DMS53 treated with DMSO at 0.1 percent for 48 hours (cell line): Measurements from ENCODE around the gene TRIO.
"Not testable (repeated sequence)": the region's sequence is repeated elsewhere in the genome, so short reads cannot be mapped to it uniquely, and the experiment has no call there.

Experiments
- DNase-seq: peaks from one replicate; lab custom pipeline; 2025; ENCODE audit not compliant: unreplicated experiment; lab: John Stamatoyannopoulos, UW

The TRIO gene

GRCh38 chr5:14142827-14143545, at the start of gene TRIO:
Gene TRIO, plus strand, starts transcription at chr5:14143342. Its CDS starts 384 bp downstream, at chr5:14143726.
- peak; percentile 72 for DNase-seq

- not testable (repeated sequence) for DNase-seq
Observed at GRCh38 chr5:14097380-14097779, 45.8 kb upstream of the TRIO start.

DNA sequence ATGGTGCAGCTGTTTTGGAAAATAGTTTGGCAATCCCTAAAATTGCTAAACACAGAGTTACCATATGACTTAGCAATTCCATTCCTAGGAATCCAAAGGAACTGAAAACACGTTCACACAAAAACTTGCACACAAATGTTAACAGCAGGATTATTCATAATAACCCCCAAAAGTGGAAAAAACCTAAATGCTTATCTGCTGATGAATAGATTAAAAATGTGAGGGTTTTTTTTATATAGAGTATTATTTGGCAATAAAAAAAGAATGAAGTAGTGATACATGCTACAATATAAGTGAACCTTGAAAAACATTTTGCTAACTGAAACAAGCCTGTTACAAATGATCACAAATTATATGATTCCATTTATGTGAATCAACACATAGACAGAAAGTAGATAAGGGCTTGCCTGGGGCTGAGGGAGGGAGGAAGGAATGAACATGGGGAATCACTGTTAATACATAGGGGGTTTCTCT, 45.1 kb upstream of the TRIO start:
- no peak for DNase-seq

GRCh38 chr5:14100281-14100680, 42.9 kb upstream of the TRIO start:
- no peak for DNase-seq

GRCh38 chr5:14101922-14102321, 41.2 kb upstream of the TRIO start:
- no peak for DNase-seq

DNA sequence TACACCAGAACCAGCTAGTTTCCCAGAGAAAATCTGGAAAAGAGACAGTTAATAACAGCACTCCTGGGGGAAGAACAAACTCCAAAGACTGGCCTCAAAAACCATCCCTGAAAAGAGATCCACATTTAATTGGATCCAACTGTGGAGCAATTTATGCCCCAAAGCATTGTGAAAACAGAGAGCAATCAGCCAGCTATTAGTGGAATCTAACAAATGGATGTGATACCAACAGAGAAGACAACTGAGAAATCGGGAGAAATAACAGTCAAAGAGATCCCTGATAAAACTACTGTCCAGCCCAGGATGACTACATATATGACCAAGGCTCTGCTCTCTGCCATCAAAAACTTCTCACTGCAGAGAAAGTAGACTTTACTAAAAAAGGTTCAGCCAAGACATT, 40.5 kb upstream of the TRIO start:
- no peak for DNase-seq

DNA sequence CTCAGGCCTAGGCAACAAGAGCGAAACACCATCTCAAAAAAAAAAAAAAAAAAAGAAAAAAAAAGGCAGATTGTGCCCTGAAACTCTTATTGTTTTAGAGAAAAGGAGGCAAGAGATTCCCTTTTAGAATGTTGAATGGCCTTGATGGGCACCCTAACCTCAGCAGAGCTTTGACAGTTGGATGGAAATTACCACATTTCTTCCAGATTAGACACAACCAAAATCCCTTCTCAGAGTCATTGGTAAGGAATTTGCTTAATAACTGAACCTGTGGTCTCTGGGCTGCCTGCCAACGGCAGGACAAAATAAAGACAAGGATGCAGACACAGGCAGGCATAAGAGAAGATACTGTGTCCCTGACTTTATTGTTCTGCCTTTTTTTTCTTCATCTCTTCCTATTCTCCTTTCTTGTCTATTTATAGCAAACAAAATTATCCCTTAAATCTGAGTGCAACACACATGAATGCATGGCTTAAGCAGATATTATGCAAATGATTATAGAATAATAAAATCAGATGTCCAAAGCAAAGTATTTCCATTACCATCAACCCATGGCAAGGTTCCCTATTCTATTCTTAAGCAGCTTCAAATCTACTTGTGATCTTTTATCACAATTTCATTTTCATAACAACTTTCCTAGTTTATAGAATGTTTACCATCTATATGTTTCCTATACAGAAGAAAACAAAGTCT, 37.3 kb upstream of the TRIO start:
- DNase-seq, result peak; percentile 7

GRCh38 chr5:14107536-14107935, 35.6 kb upstream of the TRIO start:
- DNase-seq, result no peak

DNA sequence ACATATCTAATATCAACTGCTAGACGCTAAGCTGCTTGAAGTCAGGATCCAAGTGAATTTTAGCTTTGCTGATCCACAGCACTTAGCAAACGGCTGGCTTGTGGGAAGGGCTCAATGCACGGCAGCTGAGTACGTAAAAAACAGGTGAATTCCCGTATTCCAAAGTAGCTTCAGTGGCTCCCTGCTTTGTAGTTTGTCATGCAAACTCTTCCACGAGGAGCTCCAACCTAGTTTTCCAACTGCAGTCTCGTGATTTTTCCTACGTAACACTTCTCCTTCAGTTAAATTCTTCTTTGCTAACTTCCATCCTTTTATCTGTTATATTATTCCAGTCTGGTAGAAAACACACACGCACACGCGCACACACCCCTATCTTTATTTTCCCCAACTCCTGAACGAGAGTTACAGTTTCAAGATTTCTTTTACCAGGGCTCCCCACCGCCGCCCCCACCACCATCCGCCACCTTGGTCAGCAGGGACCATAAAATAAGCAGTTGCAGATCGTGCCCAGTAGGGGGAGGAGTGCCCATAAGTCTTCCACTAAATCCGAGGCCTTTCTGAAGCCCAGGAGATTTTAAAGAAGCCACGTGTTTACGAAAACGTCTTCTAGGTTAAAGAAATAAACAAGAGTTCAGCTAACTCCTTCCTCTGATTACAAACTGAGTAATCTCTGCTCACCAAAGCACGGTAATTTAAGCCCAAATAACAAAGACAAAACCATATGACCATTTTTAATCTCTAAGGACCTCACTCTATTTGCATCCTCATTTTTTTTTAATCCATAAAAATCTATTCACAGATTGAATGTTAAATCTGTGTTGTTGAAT, 34.8 kb upstream of the TRIO start:
- DNase-seq, result peak; percentile 76

- no peak for DNase-seq
Observed at GRCh38 chr5:14109041-14109747, 33.9 kb upstream of the TRIO start.

DNA sequence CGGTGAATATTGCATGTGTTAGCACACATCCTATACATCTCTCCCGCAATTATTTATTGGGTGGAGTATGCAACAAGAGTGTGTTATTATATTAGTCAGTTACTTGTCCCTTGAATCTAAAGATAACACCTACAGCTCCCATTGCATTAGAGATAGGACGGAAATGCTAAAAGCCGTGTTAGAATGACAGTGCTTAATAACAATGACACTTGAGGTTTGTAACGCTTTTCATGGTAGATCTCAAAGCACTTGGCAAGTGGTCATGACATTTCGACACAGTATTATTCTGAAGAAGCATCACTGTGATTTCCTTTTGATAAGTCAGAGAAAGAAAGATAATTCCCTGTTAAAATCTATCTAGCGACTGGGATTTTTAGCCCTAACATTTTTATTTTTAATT, 33.4 kb upstream of the TRIO start:
- no peak for DNase-seq

DNA sequence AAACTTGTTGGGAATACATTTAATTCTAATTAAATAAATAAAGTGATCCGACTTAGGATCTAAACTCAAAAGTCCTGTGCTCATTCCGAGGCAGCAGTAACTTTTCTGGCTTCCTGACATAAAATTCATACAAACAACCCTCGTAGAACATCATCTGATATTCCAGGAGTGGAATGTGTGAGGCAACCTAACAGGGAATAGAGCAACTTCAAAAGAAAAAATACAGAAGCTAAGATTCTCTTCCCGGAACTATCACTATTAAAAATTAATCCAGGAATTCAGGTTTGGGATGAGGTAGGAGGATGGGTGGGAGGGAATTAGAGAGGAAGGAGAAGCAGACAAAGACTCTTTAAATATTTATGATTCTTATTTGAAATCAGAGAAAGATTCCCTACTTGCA, 32.9 kb upstream of the TRIO start:
- no peak for DNase-seq

- no peak for DNase-seq
Observed at GRCh38 chr5:14110680-14111079, 32.5 kb upstream of the TRIO start.

DNA sequence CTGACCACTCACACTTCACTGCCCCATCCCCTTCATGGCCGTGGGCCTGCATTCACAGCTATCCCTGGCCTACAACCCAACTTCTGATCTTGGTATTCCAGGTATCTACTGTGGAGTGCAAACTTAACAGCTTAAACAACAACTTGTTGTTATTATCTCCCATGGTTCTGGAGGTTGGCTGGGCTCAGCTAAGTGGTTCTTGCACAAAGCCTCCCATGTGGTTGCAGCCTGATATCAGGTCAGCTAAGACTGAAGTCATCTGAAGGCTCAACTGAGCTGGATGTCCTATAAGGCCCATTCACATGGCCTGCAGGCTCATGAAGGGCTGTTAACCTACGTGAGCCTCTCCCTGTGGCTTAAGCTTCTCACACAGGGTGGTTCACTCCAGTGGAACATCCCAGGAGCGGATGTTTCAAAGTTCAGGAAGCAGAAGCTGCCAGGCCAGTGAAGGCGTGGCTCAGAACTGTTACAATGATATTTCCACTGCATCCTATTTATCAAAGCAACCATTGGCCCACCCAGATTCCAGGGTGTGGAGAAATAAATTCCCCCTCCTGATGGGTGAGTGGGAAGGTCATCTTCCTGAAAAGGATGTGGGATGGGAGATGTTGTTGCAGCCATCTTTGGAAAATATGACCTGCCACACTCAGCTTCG, 30.0 kb upstream of the TRIO start:
- DNase-seq, result no peak

- no peak for DNase-seq
Observed at GRCh38 chr5:14114615-14115251, 28.4 kb upstream of the TRIO start.

DNA sequence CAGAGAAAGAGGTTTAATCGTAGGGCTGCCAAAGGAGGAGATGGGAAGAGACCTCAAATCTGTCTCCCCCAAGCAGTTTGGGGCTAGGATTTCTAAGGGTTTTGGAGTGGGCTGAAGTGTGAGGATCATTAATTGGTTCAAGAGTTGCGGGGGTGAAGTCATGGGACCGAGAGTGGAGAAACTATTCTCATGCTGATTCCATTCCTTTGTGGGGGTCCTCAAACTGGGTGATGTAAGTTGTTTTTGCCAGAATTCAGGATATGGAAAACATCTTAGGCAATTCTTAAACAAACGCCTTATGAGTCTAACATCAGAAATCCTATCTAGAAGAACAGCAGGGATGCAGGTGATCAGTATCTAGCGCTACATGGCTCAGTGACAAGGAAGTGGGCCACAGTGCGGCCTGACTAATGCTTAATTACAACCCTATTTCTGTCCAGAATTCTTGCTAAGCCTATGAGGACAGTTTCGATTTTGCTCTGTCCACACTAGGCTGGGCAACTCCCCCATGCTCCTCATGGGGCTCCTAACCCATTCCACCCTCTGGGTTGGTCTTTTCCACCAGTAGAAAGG, 27.7 kb upstream of the TRIO start:
- DNase-seq, result no peak

DNA sequence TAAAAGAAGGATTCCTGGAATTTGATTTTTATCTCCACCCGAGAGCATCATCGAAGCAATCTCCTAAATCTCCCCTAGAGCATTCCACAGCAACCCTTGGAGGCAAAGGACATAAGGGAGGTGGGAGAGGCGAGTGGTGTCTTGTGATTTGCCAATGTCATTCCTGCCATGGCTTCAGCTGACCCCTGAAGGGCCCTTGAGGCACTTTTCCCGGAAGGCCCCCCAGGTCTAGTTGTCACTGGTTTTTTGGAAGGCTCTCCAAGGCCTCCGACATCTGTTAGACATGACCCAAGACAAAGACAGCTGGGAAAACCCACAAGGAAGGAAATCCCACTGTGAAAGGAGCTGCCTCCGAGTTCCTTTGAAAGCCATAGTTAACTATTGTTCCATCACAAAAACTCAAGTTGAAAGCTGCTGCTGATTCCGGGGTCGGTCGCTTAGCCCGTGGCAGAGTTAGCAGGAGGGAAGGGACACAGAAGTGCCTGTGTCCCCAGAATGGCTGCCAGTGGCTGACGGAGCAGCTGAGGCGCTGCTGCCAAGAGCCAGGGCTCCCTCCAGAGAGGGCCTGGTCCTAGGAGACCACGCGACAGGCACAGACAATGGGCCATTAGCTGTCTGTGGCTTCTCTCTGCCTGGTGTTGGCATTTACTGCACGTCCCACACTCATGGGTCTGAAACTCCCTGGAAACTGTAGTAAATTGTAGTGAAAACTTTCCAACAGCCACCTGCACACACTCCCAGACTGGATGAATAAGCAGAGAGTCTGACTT, 24.4 kb upstream of the TRIO start:
- no peak for DNase-seq

DNA sequence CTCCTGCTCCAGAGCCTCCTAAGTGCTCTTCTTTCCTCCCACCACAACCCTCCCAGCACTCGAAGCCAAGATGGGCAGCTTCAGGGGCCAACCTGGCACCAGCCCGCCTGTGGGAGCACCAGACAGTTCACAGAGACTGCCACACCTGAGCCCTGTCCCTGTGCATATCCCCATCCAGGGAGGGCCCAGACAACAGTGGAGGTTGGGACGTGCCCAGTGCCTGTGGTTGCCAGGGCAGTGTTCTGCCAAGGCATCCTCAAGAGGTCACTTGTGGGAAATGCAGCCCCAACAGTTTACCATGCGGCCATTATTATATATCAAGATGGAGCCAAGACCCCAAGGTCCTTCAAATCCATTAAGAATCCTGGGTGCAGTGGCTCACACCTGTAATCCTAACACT, 23.0 kb upstream of the TRIO start:
- DNase-seq, result no peak

DNA sequence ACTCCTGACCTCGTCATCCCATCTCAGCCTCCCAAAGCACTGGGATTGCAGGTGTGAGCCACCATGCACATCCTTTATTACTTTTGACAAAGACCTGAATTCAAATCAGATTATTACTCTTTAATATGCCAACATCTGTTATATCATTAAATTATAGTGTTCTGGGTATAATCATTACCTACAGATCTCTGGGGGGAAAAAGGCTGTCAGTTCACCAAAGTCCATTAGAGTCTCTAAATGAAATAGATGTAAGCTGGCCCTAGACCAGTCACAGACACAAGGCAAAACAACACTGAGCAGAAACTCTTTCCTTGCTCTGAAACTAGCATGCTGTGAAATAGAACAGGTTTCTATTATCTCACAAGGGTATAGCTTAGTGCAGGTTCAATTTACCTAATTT, 21.6 kb upstream of the TRIO start:
- DNase-seq, result no peak
